ENCODE results near the gene FBXO36. TPM values are rescaled to one million over a fixed set of nuclear protein-coding genes. Genes with fewer than 3 reads are reported as not detected.

Gene FBXO36
- total and polyA plus RNA-seq, 10 of the 15 experiments (the other 5 are each of a cell fraction or from before 2014, with no cell fraction given), result 0.79 to 2.7 (median 1.3) TPM

DNA sequence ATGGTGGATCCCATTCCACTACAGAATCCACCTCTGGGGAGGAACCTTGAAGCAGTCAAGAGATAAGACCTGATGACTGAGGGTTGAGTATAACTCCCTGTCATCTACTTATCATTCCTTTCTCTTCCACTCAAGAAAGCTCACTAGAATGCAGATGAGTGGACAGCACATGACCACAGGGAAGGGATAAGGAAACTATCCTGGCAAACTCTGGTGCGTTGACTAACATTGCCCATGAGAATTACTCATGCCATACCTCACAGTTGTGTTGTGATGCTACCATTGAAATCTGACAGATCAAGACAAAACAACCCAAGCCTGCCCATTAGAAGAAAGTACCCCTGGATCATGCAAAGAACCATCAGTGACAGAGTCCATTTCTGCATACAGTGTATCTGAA, 119.9 kb downstream of the FBXO36 start:
- H3K9me3 ChIP-seq (replicated peaks; ENCODE audit: control insufficient read depth, insufficient read depth, low read length), result no peaks in the 10 kb centered on the region
- ATAC-seq, result no peak
- H3K4me3 ChIP-seq, result no peak overlapping the region
- no peak overlapping the region for H2AFZ ChIP-seq (ENCODE audit: control insufficient read depth, low read depth, low read length)
- TF ChIP-seq IRF4 (IDR thresholded peaks at IDR 0.05; ENCODE audit: low read depth, low read length), result no peak
- no peak for TF ChIP-seq SMC3 (IDR thresholded peaks at IDR 0.05; ENCODE audit: borderline replicate concordance, low read length)
- BruUV-seq (replicated peaks), result no TSS peak
- WGBS (ENCODE audit: insufficient coverage, insufficient replicate concordance, low lambda C conversion rate, missing lambda C conversion rate), result 6% methylated on average over 1 of the region's 1 CpG
- no peaks in the 10 kb centered on the region for H3K36me3 ChIP-seq (ENCODE audit: control insufficient read depth in 2 of 2, insufficient read depth in 2 of 2, low read length in 1 of 2)
- DNase-seq (ENCODE audit: low read depth, low spot score), result no peak
- ChIA-PET POLR2A (no interaction called here), CTCF (interaction anchor here (2.3 kb wide), 1 partner anchor 25 kb away, joined by 9 read pairs; no protein-coding TSS in a partner anchor), RAD21 (ENCODE audit: unreplicated experiment) (no interaction called here), SMC1A (ENCODE audit: uncharacterized antibody, unreplicated experiment) (no interaction called here)
- in situ Hi-C loops (cut with MboI) (no loop called here), intact Hi-C loops (cut with micrococcal nuclease; ENCODE audit: unreplicated experiment) (no loop called here)
- no peak overlapping the region for H3K9ac ChIP-seq (ENCODE audit: control insufficient read depth, insufficient read depth, low read length)
- no peaks in the 10 kb centered on the region for H3K79me2 ChIP-seq (ENCODE audit: control insufficient read depth, insufficient read depth, low read length)
- H3K4me1 ChIP-seq (ENCODE audit: control insufficient read depth, insufficient read depth, low read length), result no peaks in the 10 kb centered on the region
- no peak overlapping the region for H3K27ac ChIP-seq (ENCODE audit: control insufficient read depth, insufficient read depth)
- H3K4me2 ChIP-seq (ENCODE audit: control insufficient read depth, insufficient read depth), result no peak overlapping the region
- FAIRE-seq, result no peak
- no peaks in the 10 kb centered on the region for H4K20me1 ChIP-seq (ENCODE audit: control insufficient read depth, insufficient read depth)
- H3K27me3 ChIP-seq (replicated peaks in 1 of 2; ENCODE audit: control insufficient read depth in 2 of 2, insufficient read depth in 2 of 2, low read length in 1 of 2), result no peaks in the 10 kb centered on the region

DNA sequence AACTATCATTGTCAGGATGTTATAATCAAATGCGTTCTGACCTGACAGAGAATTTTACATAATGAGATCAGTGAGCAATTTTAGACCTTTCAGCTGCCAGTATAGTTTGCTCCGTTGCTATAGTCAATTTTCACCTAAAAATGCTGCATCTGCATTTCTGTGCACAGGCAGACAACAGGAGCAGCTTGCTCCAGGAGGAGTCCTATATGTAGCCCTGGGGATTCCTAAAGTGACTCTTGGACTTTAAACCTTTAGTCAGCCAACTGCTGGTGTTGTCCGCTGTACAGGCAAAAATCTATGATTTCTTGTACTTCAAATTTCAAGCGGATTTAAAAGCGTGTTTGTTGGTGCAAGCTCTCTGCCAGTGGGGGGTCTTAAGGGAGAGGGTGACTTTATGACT, 120.7 kb downstream of the FBXO36 start:
- Histone ChIP-seq H2AFZ (ENCODE audit: control insufficient read depth, low read depth, low read length) (no peak overlapping the region), H3K4me1 (ENCODE audit: control insufficient read depth, insufficient read depth, low read length) (no peaks in the 10 kb centered on the region), H3K9me3 (replicated peaks; ENCODE audit: control insufficient read depth, insufficient read depth, low read length) (no peaks in the 10 kb centered on the region), H3K27ac (ENCODE audit: control insufficient read depth, insufficient read depth) (no peak overlapping the region), H3K4me2 (ENCODE audit: control insufficient read depth, insufficient read depth) (no peak overlapping the region), H3K36me3 (ENCODE audit: control insufficient read depth in 2 of 2, insufficient read depth in 2 of 2, low read length in 1 of 2) (no peaks in the 10 kb centered on the region), H4K20me1 (ENCODE audit: control insufficient read depth, insufficient read depth) (no peaks in the 10 kb centered on the region), H3K4me3 (no peak overlapping the region), H3K27me3 (replicated peaks in 1 of 2; ENCODE audit: control insufficient read depth in 2 of 2, insufficient read depth in 2 of 2, low read length in 1 of 2) (no peaks in the 10 kb centered on the region), H3K9ac (ENCODE audit: control insufficient read depth, insufficient read depth, low read length) (no peak overlapping the region), H3K79me2 (ENCODE audit: control insufficient read depth, insufficient read depth, low read length) (no peaks in the 10 kb centered on the region)
- SMC1A ChIA-PET (ENCODE audit: uncharacterized antibody, unreplicated experiment), result no interaction called here
- RAD21 ChIA-PET (ENCODE audit: unreplicated experiment), result no interaction called here
- BruUV-seq (replicated peaks), result no TSS peak
- no peak for DNase-seq (ENCODE audit: low read depth, low spot score)
- intact Hi-C loops (cut with micrococcal nuclease; ENCODE audit: unreplicated experiment) (no loop called here), in situ Hi-C loops (cut with MboI) (no loop called here)
- no peak for ATAC-seq
- 58% methylated on average over 5 of the region's 5 CpGs for WGBS (ENCODE audit: insufficient coverage, insufficient replicate concordance, low lambda C conversion rate, missing lambda C conversion rate)
- POLR2A ChIA-PET, result interaction anchor here (0.6 kb wide), 1 partner anchor 43 kb away, joined by 3 read pairs; no protein-coding TSS in a partner anchor
- CTCF ChIA-PET, result no interaction called here
- no peak for FAIRE-seq
- TF ChIP-seq TCF7 (IDR thresholded peaks at IDR 0.05; ENCODE audit: borderline replicate concordance) (no peak), RAD21 (IDR thresholded peaks at IDR 0.05; ENCODE audit: insufficient read depth, low read depth, low read length) (no peak), SMARCA5 (IDR thresholded peaks at IDR 0.05) (no peak), EED (IDR thresholded peaks at IDR 0.05; ENCODE audit: low read depth) (no peak), MTA2 (IDR thresholded peaks at IDR 0.05; ENCODE audit: low read depth) (no peak), TBL1XR1 (IDR thresholded peaks at IDR 0.05; ENCODE audit: low read depth, low read length) (no peak), ZNF207 (IDR thresholded peaks at IDR 0.05; ENCODE audit: borderline replicate concordance) (no peak), NFYB (IDR thresholded peaks at IDR 0.05; ENCODE audit: insufficient read depth, low read depth, low read length) (no peak), SIN3A (IDR thresholded peaks at IDR 0.05; ENCODE audit: low read depth, low read length) (no peak), POLR2A (IDR thresholded peaks at IDR 0.05; ENCODE audit: low read depth, low read length) (no peak), IRF4 (IDR thresholded peaks at IDR 0.05; ENCODE audit: low read depth, low read length) (no peak), IKZF1 (conservative IDR thresholded peaks at IDR 0.05) (no peak)
- TF ChIP-seq, protein P1, sequence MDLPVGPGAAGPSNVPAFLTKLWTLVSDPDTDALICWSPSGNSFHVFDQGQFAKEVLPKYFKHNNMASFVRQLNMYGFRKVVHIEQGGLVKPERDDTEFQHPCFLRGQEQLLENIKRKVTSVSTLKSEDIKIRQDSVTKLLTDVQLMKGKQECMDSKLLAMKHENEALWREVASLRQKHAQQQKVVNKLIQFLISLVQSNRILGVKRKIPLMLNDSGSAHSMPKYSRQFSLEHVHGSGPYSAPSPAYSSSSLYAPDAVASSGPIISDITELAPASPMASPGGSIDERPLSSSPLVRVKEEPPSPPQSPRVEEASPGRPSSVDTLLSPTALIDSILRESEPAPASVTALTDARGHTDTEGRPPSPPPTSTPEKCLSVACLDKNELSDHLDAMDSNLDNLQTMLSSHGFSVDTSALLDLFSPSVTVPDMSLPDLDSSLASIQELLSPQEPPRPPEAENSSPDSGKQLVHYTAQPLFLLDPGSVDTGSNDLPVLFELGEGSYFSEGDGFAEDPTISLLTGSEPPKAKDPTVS (IDR thresholded peaks at IDR 0.05; ENCODE audit: low read depth, low read length), result no peak
- TF ChIP-seq, protein P2, sequence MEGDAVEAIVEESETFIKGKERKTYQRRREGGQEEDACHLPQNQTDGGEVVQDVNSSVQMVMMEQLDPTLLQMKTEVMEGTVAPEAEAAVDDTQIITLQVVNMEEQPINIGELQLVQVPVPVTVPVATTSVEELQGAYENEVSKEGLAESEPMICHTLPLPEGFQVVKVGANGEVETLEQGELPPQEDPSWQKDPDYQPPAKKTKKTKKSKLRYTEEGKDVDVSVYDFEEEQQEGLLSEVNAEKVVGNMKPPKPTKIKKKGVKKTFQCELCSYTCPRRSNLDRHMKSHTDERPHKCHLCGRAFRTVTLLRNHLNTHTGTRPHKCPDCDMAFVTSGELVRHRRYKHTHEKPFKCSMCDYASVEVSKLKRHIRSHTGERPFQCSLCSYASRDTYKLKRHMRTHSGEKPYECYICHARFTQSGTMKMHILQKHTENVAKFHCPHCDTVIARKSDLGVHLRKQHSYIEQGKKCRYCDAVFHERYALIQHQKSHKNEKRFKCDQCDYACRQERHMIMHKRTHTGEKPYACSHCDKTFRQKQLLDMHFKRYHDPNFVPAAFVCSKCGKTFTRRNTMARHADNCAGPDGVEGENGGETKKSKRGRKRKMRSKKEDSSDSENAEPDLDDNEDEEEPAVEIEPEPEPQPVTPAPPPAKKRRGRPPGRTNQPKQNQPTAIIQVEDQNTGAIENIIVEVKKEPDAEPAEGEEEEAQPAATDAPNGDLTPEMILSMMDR (IDR thresholded peaks at IDR 0.05 in 2 of 3, conservative IDR thresholded peaks at IDR 0.05 in 1 of 3; ENCODE audit: control insufficient read depth in 2 of 3, extremely low read depth in 1 of 3, insufficient read depth in 1 of 3, low read depth in 3 of 3, low read length in 3 of 3), result no peak

All from GM12878 (cell line).